Urothelium cell line (cell line): Measurements from ENCODE around the gene SPEG.
A peak's percentile ranks its signal among the peaks of the same experiment; 100 is the strongest.
"Not testable (repeated sequence)": the region's sequence is repeated elsewhere in the genome, so short reads cannot be mapped to it uniquely, and the experiment has no call there.

Source experiments
- DNase-seq: peaks from one replicate; pipeline ENCODE4 v3.0.0; 2011; ENCODE audit warnings: low spot score, mixed read lengths
- FAIRE-seq: peaks from 2 replicates; lab custom pipeline; 2011; peaks lifted over from hg19 to GRCh38; lab: Jason Lieb, UNC

SPEG gene

DNA sequence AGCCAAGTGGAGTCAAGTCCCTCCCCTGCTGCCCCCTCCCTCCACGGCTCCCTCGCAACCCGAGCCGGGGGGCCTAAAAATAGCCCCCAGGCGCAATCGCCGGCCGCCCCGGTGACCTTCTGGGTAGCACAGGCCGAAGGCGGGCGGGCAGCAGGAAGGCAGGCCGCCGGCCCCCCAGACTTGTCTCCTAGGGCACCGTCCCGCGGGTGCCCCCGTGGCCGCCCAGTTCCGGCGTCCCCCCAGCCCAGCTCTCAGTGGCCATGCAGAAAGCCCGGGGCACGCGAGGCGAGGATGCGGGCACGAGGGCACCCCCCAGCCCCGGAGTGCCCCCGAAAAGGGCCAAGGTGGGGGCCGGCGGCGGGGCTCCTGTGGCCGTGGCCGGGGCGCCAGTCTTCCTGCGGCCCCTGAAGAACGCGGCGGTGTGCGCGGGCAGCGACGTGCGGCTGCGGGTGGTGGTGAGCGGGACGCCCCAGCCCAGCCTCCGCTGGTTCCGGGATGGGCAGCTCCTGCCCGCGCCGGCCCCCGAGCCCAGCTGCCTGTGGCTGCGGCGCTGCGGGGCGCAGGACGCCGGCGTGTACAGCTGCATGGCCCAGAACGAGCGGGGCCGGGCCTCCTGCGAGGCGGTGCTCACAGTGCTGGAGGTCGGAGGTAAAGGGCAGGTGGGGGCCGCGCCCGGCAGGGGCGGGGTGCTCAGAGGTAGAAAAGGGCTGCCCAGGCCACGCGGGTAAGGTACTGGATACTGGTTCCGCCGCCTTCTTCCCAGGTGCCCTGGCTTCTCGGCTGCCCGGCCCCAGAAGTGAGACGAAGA is at the start of gene SPEG:
Gene SPEG, plus strand, starts transcription at position 126 of the 808 bp plus-strand sequence. Its CDS starts 135 bp downstream, at position 261.
- DNase-seq (no peak), FAIRE-seq (no peak)

DNA sequence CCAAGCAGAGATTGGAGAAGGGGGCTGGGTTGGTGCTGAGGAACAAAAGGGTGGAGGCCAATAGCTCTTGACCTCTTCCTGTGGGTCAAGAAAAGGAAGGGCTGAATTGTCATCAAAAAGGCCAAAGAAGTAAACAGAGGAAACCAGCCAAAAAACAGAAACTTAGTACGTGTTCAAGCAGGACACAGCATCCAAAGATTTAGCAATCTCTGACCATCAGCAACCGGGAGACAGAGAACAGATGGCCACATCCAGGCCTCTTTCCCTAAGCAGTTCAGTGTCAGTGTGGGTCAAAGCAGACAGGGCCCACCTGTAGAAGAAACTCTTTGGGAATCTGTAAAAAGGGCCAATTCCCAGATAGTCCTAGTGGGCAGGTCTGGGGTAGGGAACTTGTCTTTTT is 49.8 kb upstream of the SPEG start:
- DNase-seq (no peak), FAIRE-seq (no peak)

DNA sequence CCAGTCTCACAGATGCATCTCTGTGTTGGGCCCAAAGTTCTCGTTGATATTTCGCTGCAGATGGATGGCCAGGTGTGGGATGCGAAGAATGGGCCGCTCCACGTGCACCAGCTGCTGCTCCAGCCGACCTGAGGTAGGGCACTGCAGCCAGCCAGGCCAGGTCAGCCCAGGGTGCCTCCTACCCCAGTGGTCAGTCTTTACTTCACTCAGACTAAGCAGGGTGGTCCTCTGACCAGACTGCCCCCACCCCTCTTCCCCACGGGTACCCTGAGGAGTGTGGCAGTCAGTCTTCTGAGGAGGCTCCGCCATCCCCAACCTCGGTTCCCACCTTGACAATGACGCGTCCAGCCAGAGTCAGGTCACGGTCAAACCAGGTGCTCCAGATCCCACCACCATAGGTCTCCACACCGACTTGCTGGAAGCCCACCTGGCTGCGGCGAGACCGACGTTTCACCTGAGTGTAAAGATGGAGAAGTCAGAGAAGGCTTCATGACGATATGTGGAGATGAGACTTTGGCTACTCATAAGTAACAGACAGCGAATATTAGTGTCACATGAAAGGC is 48.6 kb upstream of the SPEG start:
- no peak for FAIRE-seq
- DNase-seq = no peak

DNA sequence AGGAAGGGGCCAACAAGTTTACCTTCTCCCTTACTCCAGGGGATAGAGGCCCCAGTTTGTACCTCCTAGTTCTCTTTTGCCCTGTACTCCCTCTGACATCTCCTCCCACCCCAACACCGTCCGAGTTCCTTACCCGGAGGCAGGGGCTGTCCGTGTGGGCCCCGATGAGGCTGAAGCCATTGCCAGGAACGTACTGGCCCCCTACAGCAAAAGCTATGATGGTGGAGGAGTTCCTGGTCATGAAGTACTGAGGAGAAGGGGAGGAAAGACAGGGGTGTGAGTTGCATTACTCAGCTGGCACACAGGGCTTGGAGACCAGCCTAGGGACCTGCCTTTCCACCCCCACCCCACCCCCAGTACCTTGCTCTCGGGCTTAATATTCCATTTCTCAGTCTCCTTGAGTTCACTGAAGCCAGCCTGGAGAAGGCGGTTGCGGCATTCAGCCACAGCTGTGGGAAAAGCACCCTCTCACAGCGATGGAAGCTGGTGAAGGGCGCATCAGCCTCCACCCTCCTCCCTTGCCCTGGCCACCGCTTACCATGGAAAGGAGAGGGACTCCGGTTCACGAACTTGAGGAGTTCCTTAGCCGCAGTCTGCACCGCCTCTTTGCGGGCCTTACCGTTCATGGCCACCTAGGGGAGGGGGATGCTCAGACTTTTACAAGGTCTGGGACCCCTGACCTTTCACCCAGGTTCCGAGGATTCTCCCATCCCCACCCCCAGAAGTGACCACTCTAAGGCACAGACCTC is 47.9 kb upstream of the SPEG start:
- DNase-seq = no peak
- no peak for FAIRE-seq

DNA sequence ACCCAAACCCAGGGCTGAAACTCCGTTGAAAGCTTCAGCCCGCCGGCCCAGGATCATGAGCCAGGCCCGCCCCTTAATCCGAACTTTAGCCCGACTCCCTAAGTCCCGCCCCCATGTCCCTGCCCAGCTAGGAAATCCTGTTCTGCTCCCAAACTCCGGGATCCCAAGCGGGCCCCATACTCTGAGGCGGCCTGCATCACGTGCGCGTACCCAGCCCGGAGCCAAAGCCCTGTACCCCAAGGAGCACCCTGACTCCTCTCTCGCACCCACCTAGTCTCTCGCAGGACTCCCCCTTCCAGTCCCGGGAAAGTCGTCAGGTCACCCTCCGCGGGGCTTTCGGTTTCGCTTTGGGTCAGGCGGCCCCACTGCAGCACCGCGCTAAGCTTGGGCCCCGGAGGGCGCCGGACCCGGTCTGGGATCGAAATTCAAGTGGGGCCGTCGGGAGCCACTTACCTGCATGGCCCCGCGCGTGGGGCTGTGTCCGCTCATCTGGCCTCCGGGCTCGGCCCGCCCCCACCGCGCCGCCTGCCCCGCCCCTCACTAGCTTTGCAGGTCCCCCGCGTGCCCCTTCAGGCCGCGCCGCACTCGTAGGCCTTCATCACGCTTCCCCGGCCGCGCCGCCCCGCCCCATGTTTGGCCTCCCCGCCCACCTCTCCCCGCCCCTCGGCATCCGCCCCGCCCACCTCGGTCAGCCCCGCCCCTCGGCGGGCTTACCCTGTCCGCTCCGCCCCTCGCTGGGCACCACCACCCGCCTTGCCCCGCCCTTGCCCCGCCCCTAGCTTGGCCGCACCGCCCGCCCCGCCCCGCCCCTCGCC is 47.1 kb upstream of the SPEG start, which contains the start of gene DNPEP:
Gene DNPEP, minus strand, starts transcription at position 607 of the 815 bp plus-strand sequence. Its CDS starts 118 bp downstream, at position 489.
- no peak for FAIRE-seq

DNA sequence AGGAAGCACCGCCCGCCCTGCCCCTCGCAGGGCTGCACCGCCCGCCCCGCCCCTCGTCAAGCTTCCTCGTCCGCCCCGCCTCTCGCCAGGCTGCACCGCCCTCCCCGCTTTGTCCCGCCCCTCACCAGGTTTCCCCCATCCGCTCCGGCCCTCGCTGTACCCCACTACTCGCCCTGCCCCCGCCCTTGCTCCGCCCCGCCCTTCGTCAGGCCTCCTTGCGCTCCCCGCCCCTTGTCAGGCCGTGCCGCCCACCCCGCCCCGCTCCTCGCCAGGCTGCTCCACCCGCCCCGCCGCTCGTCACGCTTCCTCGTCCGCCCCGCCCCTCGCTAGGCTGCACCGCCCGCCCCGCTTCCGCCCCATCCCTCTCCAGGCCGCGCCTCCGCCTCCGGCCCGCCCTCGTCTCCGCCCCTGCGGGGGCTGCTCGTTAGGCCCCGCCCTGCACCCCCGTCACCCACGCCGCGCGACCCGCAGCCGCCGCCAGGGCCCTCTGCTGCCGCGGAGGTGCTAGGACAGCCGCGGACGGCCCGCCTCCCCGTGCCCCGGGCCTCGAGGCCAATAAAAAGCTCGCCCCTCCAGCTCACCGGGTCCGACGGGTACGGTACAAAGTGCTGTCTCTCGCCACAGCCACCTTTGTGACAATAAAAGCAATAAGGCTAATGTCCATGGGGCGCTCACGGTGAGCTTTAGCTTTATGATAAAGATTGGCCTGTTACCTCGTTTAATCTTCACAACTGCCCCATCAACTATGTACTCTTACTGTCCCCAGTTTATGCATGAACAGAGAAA is 46.3 kb upstream of the SPEG start:
- FAIRE-seq = peak; percentile 99
- peak; percentile 98 for DNase-seq

More for the DNA sequence above, 47.1 kb upstream of the SPEG start, which contains the start of gene DNPEP:
- DNase-seq = peak; percentile 72

DNA sequence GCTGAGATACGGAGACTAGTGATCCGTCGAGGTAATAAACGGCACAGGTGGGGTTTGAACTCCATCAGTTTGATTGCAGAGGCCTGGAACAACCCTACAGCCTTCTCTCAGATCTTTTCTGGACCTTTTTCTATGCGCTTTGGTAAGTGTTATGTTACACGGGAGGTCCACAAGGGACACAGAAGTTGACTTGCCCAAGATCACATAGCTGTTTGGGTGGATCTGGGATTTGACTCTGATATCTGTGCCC is 45.8 kb upstream of the SPEG start:
- no peak for FAIRE-seq
- no peak for DNase-seq

DNA sequence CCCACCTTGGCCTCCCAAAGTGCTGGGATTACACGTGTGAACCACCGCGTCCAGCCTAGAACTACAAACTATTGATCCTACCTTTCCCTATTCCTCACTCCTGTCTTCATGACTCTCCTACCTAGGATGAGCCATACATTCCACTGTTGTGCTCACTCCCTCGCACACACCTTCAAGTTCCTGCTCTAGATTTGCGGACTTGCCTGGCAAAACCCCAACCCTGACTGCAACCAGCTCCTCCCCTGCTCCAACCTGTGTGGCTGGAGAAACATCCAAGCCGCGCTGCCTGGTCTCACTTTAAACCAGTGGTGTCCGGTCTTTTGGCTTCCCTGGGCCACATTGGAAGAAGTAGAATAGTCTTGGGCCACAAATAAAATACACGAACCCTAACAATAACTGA is 41.9 kb upstream of the SPEG start:
- FAIRE-seq (no peak), DNase-seq (no peak)

DNA sequence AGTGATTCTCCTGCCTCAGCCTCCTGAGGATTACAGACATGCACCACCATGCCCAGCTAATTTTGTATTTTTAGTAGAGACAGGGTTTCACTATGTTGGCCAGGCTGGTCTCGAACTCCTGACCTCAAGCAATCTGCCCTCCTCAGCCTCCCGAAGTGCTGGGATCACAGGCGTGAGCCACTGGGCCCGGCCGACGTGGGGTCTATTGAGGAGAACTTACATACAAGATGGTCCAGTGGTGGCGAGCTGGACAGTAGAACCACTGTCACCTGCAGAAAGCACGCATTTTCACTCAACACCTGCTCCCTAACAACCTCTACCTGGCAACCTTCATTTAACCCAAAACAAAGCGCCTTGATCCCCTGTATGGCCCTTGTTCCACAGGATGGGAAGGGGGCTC is 39.6 kb upstream of the SPEG start:
- DNase-seq, FAIRE-seq: not testable (repeated sequence)

DNA sequence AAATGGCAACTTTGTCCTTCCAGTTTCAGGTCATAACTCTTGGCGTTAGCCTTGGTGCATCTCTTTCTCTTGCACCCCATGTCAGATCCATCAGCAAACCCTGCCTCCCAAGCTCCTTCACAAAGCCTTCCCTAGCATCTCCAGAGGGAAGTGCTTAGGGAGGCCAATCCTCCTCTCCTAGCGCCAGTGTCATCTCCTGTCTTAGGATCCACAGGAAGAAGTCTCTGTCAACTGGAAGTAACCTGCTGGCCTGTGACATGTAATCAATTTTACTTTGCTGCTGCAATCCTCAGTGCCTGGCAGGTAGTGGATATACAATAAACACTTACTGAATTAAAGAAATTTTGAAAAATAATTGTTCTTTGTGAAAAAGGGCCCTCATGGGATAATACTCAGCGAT is 39.0 kb upstream of the SPEG start:
- no peak for FAIRE-seq

DNA sequence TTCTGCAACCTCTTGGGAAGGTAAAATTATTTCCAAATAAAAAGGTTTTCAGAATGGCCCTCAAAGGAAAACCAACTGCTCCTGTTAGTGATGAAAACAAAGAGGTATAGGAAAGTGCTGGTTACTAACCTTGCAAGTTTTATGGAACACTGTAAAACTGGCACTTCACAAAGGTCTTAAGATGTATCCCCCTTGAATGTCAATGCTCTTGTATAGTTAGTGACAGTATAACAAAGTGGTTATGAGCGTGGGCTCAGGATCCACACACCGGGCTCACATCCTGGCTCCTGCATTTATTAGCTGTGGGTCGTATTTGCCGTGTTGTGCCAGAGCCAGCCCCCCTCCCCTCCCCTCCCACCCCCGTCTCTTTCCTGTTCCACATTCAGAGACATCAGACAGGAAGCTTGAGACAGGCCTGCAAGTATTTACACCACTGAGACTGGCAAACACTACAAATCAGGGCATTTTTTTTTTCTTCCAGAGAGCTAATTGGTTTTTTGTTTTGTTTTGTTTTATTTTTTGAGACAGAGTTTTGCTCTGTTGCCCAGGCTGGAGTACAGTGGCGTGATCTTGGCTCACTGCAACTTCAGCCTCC is 37.7 kb upstream of the SPEG start:
- FAIRE-seq (no peak), DNase-seq (no peak)

More for the DNA sequence above, 39.0 kb upstream of the SPEG start:
- no peak for DNase-seq

DNA sequence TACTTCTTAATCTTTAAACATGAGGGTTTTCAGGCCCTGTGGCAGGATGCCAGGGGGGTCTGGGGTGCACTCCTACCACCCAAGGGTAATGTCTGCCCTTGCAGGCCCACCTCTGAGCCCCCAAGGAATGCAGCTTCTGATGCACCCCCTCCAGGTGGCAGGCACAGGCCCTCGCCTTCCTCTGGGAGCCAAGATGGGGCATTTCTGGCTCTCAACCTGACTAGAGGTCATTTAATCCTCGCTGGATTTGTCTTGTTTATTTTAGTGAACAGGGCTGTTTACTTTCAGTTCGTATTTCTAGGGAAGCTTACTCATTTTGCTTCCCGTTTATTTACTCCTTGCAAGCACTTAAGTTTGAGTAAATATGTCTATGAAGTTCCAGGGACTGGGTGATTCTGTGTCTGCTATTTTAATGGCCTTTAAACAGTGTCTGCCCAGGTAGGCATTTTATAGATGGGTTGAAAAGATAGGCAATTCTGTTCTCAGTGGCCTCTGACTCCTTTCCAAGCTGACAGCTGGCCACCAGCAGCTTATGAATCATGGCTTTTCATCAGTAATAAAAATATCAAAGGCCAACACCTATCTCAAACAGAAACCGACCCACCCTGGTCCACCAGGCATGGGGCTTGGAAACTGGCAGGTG is 35.8 kb upstream of the SPEG start:
- FAIRE-seq = no peak

DNA sequence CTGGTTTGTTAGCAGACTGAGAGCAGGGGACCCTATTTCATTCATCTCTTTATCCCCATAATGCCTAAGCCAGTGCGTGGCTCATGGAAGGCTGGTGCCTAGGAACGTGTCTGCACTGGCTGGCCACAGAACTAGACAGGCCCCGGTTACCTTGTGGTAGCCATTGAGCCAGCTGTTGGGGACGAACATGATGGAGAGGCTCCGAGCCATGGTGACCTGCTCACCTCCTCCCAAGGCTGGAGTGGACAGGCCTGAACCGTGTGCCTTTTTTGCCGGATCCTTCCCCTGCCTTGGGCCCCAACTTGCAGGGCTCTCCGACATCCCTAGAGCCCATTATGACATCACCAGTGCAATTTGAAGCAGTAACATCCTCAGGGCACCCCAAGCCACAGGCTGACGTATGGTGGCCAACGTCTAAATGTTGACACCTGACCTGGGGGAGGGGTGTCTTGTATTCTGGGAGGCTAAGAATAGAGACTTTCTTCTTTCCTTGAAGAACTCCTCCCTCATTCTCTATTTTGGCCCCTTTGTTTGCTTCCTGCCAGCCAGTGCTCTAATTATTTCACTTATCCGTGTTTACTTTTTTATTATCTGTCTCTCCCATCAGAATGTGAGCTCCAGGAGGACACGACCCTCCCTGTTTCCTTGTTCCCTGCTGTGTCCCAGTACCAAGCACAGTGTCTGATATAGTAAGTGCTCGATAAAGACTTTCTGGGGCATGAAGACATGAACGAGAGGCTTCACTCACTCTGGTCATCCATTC is 34.7 kb upstream of the SPEG start:
- no peak for FAIRE-seq
- DNase-seq = no peak

More for the DNA sequence above, 35.8 kb upstream of the SPEG start:
- no peak for DNase-seq

DNA sequence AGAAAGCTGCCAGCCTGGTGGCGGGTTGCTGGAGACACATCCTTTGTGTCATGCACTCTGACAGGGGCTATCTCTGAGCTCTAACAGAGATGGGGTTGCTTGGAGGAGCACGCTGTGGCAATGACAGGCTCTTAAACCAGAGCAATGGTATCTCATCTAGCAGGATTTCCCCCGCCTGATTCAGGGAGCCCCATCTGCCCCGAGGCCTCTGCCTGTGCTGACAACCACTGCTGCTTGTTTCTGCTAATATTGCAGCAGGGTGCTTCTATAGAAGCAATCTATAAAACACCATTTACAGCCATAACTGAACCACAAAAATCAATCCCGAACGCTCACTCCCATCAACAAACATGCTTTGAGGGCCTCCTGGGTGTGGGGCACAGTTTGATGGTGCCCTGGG is 34.1 kb upstream of the SPEG start:
- FAIRE-seq = no peak
- no peak for DNase-seq

DNA sequence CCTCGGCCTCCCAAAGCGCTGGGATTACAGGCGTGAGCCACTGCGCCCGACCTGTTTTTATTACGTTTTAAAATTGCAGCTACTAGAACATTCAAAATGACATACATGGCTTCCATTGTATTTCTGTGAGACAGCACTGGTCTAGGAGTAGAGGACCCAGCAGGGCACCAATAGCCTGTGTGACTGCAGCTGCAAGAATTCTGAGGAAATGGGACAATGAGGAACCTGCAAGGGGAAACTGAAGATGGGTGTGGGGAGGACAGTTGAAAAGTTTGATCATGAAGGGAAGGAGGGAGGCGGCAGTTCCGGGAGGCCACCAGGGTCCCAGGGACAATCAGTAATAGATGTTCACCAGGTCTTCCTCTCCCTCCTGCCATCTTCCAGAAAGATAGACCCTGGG is 33.0 kb upstream of the SPEG start:
- FAIRE-seq = no peak
- no peak for DNase-seq

DNA sequence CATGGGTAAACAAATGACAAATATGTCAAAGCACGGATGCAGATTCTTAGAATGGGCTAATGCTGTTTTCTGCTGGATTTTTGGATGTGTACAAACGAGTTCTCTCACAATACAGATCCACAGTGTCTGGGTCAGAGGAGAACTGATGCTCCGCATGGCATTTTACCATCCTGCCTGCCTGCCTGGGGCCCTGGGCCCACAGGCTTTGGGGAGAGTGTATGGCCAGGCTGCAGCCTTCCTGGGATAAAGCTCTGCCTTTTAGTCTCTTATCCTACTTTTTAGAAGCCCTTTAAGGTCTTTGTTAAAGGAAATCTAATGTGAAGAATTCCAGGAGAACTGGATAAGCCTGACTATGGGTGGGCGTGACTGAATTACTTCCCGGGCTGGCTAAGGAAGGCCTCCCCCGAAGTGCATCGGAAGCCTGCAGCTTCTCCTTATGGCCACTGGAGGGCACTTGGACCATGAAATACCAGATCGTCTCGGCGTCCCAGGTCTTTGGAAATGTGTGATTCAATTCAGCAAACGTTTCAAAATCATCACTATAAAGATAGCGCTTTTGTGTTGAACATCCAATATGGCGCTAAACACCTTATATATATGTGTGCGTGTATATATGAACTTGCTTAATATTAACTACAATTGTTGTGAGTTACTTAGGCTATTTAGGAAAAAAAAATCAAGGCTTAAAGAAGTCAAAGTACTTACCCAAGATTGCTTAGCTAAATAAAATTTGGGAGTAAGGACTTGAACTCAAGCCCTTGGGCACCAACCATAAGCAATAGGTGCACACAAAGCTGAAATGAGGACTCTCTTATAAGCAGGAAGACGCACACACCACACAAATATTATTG is 31.8 kb upstream of the SPEG start:
- FAIRE-seq = no peak
- peak; percentile 79 for DNase-seq

DNA sequence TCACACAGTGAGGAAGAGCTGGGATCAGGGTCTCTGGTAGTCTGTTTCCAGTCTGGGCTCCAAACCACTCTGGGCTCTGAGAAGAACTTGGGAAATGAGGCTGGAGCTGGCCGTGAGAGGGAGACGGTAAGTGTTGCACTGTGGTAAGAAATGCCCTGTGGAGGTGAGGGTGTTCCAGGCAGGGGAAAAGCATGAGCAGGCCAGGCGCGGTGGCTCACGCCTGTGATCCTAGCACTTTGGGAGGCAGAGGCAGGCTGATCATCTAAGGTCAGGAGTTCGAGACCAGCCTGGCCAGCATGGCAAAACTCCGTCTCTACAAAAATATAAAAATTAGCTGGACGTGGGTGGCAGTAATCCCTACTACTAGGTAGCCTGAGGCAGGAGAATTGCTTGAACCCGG is 30.8 kb upstream of the SPEG start:
- DNase-seq = no peak
- no peak for FAIRE-seq
